ENCODE results near the gene MON2. TPM values are rescaled to one million over a fixed set of nuclear protein-coding genes. Genes with fewer than 3 reads are reported as not detected.

Gene MON2
- total and polyA plus RNA-seq, 3 experiments from 2014 or later = 15.8 to 29.7 (median 27.9) TPM

DNA sequence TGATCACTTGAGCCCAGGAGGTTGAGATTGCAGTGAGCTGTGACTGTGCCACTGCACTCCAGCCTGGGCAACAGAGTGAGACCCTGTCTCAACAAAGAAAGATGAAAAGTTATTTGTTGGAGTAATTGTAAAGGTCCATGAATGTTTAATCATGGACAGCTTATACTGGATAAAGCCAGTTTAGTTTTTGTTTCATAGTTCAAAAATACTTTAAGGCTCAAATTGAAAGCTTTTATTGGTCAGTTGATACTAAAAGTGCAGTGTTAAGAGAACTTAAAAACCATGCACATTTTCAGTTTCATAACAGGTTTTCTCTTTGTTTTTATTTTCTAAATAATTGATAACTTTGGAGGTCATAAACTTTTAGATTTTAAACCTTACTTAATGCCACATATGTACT, 108.4 kb downstream of the MON2 start:
- H3K9me3 ChIP-seq (ENCODE audit: low read length) = no peaks in the 10 kb centered on the region
- no peak overlapping the region for H3K27ac ChIP-seq (ENCODE audit: low read depth, low read length)
- ChIA-PET POLR2A (no interaction called here), CTCF (no interaction called here)
- no peaks in the 10 kb centered on the region for H3K27me3 Mint-ChIP-seq
- H3K9me3 Mint-ChIP-seq = no peaks in the 10 kb centered on the region
- DNase-seq = no peak
- no peak overlapping the region for H3K4me3 ChIP-seq (ENCODE audit: low read length)
- no peaks in the 10 kb centered on the region for H3K27me3 ChIP-seq (ENCODE audit: insufficient read depth, low read length, poor library complexity, severe bottlenecking)
- H3K36me3 ChIP-seq (ENCODE audit: insufficient read depth, low read length) = peaks cover 4% of the 10 kb centered on the region
- no peaks in the 10 kb centered on the region for H3K4me1 ChIP-seq (ENCODE audit: insufficient read depth, low read length)
- no peaks in the 10 kb centered on the region for H3K4me1 Mint-ChIP-seq
- H3K27ac Mint-ChIP-seq = peak overlapping the region in 1 of 8 donors; percentile 54
- H3K36me3 Mint-ChIP-seq = peaks cover 4 to 56% (median 14%) of the 10 kb centered on the region in 3 donors
- H3K4me3 Mint-ChIP-seq = no peak overlapping the region

DNA sequence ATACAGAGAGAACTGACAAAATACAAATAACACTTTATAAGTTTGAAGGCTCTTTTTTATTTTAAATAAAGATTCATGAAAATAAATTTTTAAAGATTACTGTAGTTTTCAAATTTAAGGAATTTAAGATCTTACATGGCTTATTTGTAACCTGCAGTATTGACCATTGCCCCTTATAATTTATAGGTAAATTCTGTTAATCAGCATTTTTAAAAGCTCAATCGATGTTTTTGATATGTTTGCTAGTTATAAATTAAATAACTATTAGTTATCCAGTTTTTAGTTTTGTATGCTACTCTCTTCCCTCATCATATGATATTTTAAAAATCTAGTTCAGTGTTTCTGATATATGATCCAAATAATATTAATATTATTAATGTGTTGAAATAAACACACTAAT, 109.9 kb downstream of the MON2 start:
- no peaks in the 10 kb centered on the region for H3K36me3 ChIP-seq (ENCODE audit: insufficient read depth, low read length)
- ChIA-PET POLR2A (no interaction called here), CTCF (no interaction called here)
- H3K27me3 Mint-ChIP-seq = no peaks in the 10 kb centered on the region
- no peaks in the 10 kb centered on the region for H3K4me1 ChIP-seq (ENCODE audit: insufficient read depth, low read length)
- H3K27ac Mint-ChIP-seq = no peak overlapping the region
- H3K27me3 ChIP-seq (ENCODE audit: insufficient read depth, low read length, poor library complexity, severe bottlenecking) = no peaks in the 10 kb centered on the region
- no peak overlapping the region for H3K4me3 ChIP-seq (ENCODE audit: low read length)
- no peak overlapping the region for H3K27ac ChIP-seq (ENCODE audit: low read depth, low read length)
- no peak for DNase-seq
- H3K9me3 ChIP-seq (ENCODE audit: low read length) = no peaks in the 10 kb centered on the region
- H3K4me3 Mint-ChIP-seq = no peak overlapping the region
- no peaks in the 10 kb centered on the region for H3K4me1 Mint-ChIP-seq
- H3K9me3 Mint-ChIP-seq = no peaks in the 10 kb centered on the region
- peaks cover 4 to 50% (median 7%) of the 10 kb centered on the region in 3 donors for H3K36me3 Mint-ChIP-seq

DNA sequence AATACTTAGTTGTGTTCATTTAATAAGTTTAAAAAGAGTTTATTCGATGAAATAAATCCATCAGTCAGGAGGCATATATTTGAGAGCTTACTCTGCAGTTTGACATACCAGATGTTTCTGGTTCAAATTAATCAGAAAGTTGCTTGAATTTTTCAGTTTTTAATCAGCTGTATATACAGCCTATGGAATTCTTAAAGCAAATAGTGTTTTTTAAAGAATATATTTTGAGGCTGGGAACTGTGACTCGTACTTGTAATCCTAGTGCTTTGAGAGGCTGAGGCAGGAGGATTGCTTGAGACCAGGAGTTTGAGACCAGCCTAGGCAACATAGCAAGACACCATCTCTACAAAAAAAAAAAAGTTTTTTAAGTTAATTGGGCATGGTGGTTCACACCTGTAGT, 112.1 kb downstream of the MON2 start:
- CTCF ChIA-PET = interaction anchor here (0.7 to 1.4 kb wide), 4 partner anchors 28 to 234 kb away, joined by 3 read pairs; no protein-coding TSS in a partner anchor
- no peaks in the 10 kb centered on the region for H3K4me1 ChIP-seq (ENCODE audit: insufficient read depth, low read length)
- H3K27ac Mint-ChIP-seq = peak overlapping the region in 1 of 8 donors; percentile 54
- no peak overlapping the region for H3K4me3 ChIP-seq (ENCODE audit: low read length)
- no peaks in the 10 kb centered on the region for H3K4me1 Mint-ChIP-seq
- H3K36me3 Mint-ChIP-seq = peaks cover 4 to 46% (median 14%) of the 10 kb centered on the region in 3 donors
- no peaks in the 10 kb centered on the region for H3K27me3 ChIP-seq (ENCODE audit: insufficient read depth, low read length, poor library complexity, severe bottlenecking)
- H3K4me3 Mint-ChIP-seq = no peak overlapping the region
- no peak overlapping the region for H3K27ac ChIP-seq (ENCODE audit: low read depth, low read length)
- DNase-seq = no peak
- no peaks in the 10 kb centered on the region for H3K27me3 Mint-ChIP-seq
- no peaks in the 10 kb centered on the region for H3K36me3 ChIP-seq (ENCODE audit: insufficient read depth, low read length)
- no peaks in the 10 kb centered on the region for H3K9me3 Mint-ChIP-seq
- no peaks in the 10 kb centered on the region for H3K9me3 ChIP-seq (ENCODE audit: low read length)
- POLR2A ChIA-PET = no interaction called here

DNA sequence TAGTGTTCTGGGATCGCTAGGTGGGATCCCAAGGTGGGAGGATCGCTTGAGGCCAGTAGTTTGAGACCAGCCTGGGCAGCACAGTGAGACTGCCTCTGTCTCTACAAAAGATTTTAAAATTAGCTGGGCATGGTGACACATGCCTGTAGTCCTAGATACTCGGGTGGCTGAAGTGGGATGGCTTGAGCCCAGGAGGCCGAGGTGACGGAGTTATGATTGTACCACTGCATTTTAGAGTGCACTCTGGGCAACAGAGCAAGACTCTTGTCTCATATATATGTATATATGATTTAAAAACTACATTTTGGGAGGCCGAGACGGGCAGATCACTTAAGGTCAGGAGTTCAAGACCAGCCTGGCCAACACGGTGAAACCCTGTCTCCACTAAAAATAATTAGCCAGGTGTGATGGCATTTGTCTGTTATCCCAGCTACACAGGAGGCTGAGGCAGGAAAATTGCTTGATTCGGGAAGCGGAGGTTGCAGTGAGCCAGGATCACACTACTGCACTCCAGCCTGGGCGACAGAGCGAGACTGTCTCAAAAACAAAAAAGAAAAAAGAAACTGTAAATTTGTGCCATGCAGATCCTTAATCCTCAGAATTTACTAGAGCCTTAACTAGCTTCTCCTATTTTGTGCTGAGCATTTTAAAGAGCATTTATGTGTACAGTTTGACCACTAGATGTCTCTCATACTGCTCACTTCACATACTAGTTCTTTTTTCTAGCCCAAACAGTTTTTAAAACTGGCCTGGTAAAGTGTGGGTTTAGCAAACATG, 114.8 kb downstream of the MON2 start:
- no peaks in the 10 kb centered on the region for H3K27me3 Mint-ChIP-seq
- ChIA-PET CTCF (interaction anchor here (0.6 to 3.0 kb wide), 14 partner anchors 9 to 231 kb away, joined by 3 to 37 read pairs (median 5); no protein-coding TSS in a partner anchor), POLR2A (no interaction called here)
- H3K27me3 ChIP-seq (ENCODE audit: insufficient read depth, low read length, poor library complexity, severe bottlenecking) = no peaks in the 10 kb centered on the region
- H3K9me3 ChIP-seq (ENCODE audit: low read length) = no peaks in the 10 kb centered on the region
- DNase-seq = peak in 2 of 5 donors; percentile 19 to 25
- no peak overlapping the region for H3K4me3 ChIP-seq (ENCODE audit: low read length)
- peaks cover 10% of the 10 kb centered on the region for H3K36me3 ChIP-seq (ENCODE audit: insufficient read depth, low read length)
- no peaks in the 10 kb centered on the region for H3K4me1 ChIP-seq (ENCODE audit: insufficient read depth, low read length)
- H3K9me3 Mint-ChIP-seq = no peaks in the 10 kb centered on the region
- peak overlapping the region in 1 of 8 donors; percentile 29 for H3K27ac Mint-ChIP-seq
- no peaks in the 10 kb centered on the region for H3K4me1 Mint-ChIP-seq
- H3K4me3 Mint-ChIP-seq = no peak overlapping the region
- H3K36me3 Mint-ChIP-seq = peaks cover 3 to 43% (median 8%) of the 10 kb centered on the region in 3 donors
- no peak overlapping the region for H3K27ac ChIP-seq (ENCODE audit: low read depth, low read length)

DNA sequence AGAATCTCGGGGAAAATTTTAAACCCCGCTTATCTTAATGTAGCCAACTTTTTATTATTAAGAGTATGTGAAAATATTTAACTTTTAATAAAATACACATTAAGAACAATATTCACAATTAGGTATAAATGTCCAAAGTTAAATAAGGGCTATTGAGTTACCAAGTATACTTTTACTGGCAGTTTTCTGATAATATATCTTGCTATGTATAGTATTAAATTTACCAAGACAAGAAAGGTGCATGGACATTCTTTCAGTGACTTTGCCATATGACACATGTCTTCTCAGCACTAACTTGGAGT, 115.4 kb downstream of the MON2 start:
- Mint-ChIP-seq H3K27ac (no peak overlapping the region), H3K9me3 (no peaks in the 10 kb centered on the region), H3K4me1 (no peaks in the 10 kb centered on the region), H3K36me3 (peaks cover 3 to 46% (median 11%) of the 10 kb centered on the region in 3 donors), H3K4me3 (no peak overlapping the region), H3K27me3 (no peaks in the 10 kb centered on the region)
- Histone ChIP-seq H3K9me3 (ENCODE audit: low read length) (no peaks in the 10 kb centered on the region), H3K36me3 (ENCODE audit: insufficient read depth, low read length) (peaks cover 10% of the 10 kb centered on the region), H3K4me3 (ENCODE audit: low read length) (no peak overlapping the region), H3K4me1 (ENCODE audit: insufficient read depth, low read length) (no peaks in the 10 kb centered on the region), H3K27me3 (ENCODE audit: insufficient read depth, low read length, poor library complexity, severe bottlenecking) (no peaks in the 10 kb centered on the region), H3K27ac (ENCODE audit: low read depth, low read length) (no peak overlapping the region)
- POLR2A ChIA-PET = no interaction called here
- CTCF ChIA-PET = interaction anchor here (0.7 to 3.0 kb wide), 7 partner anchors 21 to 231 kb away, joined by 4 to 37 read pairs (median 8); no protein-coding TSS in a partner anchor
- DNase-seq = no peak

DNA sequence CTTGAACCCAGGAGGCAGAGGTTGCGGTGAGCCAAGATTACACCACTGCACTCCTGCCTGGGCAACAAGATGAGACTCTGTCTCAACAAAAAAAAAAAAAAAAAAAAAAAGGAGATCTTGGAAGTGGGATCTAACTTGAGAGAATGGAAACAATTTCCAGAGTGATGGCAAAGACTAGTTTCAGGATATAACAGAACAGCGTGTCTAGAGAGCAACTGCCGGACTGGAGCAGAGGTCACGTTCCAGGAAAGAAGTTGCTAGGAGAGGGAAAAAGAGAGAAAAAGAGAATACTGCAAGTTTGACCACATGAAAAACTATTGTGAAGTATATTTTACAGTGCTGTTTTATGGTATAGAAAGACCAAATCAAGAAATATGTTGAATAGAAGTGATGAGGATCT, 118.0 kb downstream of the MON2 start:
- DNase-seq = no peak
- Mint-ChIP-seq H3K27ac (peak overlapping the region in 1 of 8 donors; percentile 14), H3K4me1 (no peaks in the 10 kb centered on the region), H3K36me3 (peaks cover 6 to 53% (median 15%) of the 10 kb centered on the region in 3 donors), H3K27me3 (no peaks in the 10 kb centered on the region), H3K9me3 (no peaks in the 10 kb centered on the region), H3K4me3 (no peak overlapping the region)
- Histone ChIP-seq H3K27me3 (ENCODE audit: insufficient read depth, low read length, poor library complexity, severe bottlenecking) (no peaks in the 10 kb centered on the region), H3K27ac (ENCODE audit: low read depth, low read length) (no peak overlapping the region), H3K4me3 (ENCODE audit: low read length) (no peak overlapping the region), H3K9me3 (ENCODE audit: low read length) (no peaks in the 10 kb centered on the region), H3K4me1 (ENCODE audit: insufficient read depth, low read length) (no peaks in the 10 kb centered on the region), H3K36me3 (ENCODE audit: insufficient read depth, low read length) (peaks cover 10% of the 10 kb centered on the region)
- ChIA-PET CTCF (interaction anchor here (0.7 to 1.1 kb wide), 2 partner anchors 181 to 213 kb away, joined by 3 read pairs; no protein-coding TSS in a partner anchor), POLR2A (no interaction called here)

DNA sequence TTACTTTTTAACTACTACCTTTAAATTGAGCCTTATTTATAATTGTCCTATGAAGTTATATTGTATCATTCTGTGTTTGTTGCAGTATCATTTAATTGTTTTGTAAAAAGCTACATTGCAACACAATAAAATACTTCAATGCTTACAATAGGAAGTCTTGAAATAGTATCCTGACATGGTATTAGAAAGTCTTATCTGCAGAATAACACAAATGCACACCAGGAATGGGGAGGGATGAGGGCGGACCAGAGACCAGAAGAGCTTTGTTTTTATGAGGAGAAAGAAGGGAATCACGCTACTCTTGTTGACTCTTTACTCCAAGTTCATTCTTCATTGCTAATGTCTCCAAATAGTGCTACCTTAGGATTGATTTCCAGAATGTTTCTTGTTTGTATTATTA, 120.2 kb downstream of the MON2 start:
- ChIA-PET CTCF (no interaction called here), POLR2A (no interaction called here)
- no peak overlapping the region for H3K27ac ChIP-seq (ENCODE audit: low read depth, low read length)
- no peak overlapping the region for H3K4me3 ChIP-seq (ENCODE audit: low read length)
- no peaks in the 10 kb centered on the region for H3K9me3 Mint-ChIP-seq
- no peak overlapping the region for H3K27ac Mint-ChIP-seq
- DNase-seq = no peak
- no peak overlapping the region for H3K4me3 Mint-ChIP-seq
- H3K4me1 Mint-ChIP-seq = no peaks in the 10 kb centered on the region
- H3K36me3 Mint-ChIP-seq = peaks cover 6 to 61% (median 23%) of the 10 kb centered on the region in 3 donors
- no peaks in the 10 kb centered on the region for H3K9me3 ChIP-seq (ENCODE audit: low read length)
- no peaks in the 10 kb centered on the region for H3K4me1 ChIP-seq (ENCODE audit: insufficient read depth, low read length)
- no peaks in the 10 kb centered on the region for H3K27me3 ChIP-seq (ENCODE audit: insufficient read depth, low read length, poor library complexity, severe bottlenecking)
- H3K27me3 Mint-ChIP-seq = no peaks in the 10 kb centered on the region
- peaks cover 10% of the 10 kb centered on the region for H3K36me3 ChIP-seq (ENCODE audit: insufficient read depth, low read length)

DNA sequence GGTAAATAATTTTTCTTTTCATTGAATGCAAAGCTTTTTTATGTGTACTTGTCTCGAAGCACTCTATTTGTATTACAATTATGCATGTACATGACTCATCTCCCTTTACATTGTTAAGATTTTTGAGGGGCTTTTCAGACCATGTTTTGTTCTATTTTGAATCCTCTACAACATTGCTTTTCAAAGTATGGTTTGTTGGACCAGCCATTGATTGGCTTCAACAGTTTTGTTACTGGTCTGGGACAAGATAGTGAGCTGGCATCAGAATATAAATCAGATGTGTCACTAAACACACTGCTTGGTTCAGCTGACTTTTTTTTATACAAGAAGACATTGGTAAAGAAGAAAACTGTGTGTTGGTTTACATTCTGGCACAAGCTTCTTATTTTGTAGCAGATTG, 122.3 kb downstream of the MON2 start:
- H3K27me3 Mint-ChIP-seq = no peaks in the 10 kb centered on the region
- POLR2A ChIA-PET = no interaction called here
- H3K4me3 Mint-ChIP-seq = no peak overlapping the region
- H3K4me3 ChIP-seq (ENCODE audit: low read length) = no peak overlapping the region
- H3K36me3 Mint-ChIP-seq = peaks cover 6 to 56% (median 16%) of the 10 kb centered on the region in 3 donors
- no peaks in the 10 kb centered on the region for H3K9me3 Mint-ChIP-seq
- H3K4me1 Mint-ChIP-seq = no peaks in the 10 kb centered on the region
- no peak overlapping the region for H3K27ac ChIP-seq (ENCODE audit: low read depth, low read length)
- no peaks in the 10 kb centered on the region for H3K9me3 ChIP-seq (ENCODE audit: low read length)
- DNase-seq = no peak
- H3K27me3 ChIP-seq (ENCODE audit: insufficient read depth, low read length, poor library complexity, severe bottlenecking) = no peaks in the 10 kb centered on the region
- H3K4me1 ChIP-seq (ENCODE audit: insufficient read depth, low read length) = no peaks in the 10 kb centered on the region
- peak overlapping the region in 1 of 8 donors; percentile 68 for H3K27ac Mint-ChIP-seq
- CTCF ChIA-PET = no interaction called here
- H3K36me3 ChIP-seq (ENCODE audit: insufficient read depth, low read length) = peaks cover 10% of the 10 kb centered on the region
